GM19240 (cell line): ENCODE results near the gene IPO7.

Experiments used
- DNase-seq: peaks from one replicate; pipeline ENCODE4 v3.0.0; 2011; ENCODE audit warnings: low spot score; ENCODE audit not compliant: insufficient read length

IPO7 gene

DNA sequence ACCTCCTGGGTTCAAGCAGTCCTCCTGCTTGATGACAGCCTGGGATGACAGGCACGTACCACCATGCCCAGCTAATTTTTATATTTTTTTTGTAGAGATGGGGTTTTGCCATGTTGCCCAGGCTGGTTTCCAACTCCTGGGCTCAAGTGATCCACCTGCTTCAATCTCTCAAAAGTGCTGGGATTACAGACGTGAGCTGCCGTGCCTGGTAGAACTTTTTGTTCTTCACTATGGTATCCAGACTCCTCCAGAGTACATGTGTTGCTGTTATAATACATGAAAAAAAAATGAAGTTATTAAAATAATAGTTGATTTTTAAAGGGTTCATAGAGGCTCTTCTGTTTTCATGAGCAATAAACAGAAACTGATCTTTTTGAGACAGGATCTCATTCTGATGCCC lies 105.9 kb downstream of the IPO7 start:
- no peak for DNase-seq

DNA sequence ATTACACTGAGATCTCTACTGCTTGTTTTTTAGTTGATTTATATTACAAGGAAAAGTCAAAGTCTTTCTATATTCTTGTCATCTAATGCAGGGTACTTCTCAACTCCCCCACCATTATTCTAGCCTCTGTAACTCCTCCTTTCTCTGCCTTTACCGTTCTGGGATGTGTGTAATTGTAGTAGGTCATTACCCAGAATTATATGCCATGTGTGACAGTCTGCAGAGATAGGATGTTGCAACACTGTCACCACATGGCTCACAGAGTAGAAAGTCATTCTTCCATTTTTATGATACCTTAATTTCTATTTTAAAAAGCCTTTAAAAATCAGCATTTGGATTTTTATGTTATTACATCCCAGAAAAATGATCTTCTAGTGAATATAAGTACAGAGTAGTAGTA lies 109.0 kb downstream of the IPO7 start:
- no peak for DNase-seq

DNA sequence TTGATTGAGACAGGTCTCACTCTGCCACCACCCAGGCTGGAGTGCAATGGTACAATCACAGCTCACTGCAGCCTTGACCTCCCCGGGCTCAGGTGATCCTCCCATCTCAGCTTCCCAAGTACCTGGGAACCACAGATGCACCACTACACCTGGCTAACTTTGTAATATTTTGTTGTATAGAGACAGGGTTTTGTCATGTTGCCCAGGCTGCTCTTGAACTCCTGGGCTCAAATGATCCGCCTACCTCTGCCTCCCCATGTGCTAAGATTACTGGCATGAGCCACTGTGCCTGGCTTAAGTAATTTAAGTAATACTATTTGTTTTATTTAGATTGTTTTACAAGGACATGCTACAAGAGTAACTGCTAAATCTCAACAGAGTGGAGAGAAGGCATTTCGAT lies 109.9 kb downstream of the IPO7 start:
- DNase-seq = no peak

DNA sequence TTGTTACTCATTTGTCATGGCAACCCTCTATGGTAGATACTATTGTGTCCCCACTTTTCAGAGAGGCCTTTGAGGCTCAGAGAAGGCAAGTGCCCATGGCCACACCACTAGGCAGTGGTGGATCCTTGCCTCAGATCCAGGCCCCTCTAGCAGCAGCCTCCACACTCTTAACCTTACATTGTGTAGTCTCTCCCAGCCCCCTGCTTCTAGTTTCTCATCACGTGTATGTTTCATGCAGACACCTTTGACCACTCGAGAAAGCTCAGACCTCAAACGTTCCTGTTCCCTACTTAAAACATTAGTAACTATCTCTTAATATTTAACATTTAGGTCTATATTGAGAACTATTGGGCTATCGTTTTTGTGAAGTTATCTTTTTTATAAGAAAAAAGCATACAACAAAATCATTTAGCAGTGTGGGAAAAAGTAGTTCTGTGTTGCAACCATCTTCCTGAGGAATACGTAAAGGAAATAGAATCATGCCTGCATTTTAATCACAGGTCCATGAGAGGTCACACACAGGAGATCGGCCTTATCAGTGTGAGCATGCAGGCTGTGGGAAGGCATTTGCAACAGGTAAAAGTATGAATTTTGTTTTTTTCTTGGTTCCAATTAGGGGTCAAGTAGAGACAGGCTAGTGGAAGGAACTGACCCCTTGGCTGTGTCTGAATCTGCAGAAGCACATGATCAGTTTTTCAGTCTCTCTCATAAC lies 111.5 kb downstream of the IPO7 start:
- no peak for DNase-seq
